Stromal cell of bone marrow (primary cell): Measurements from ENCODE around the gene ERC1.
A peak's percentile ranks its signal among the peaks of the same experiment; 100 is the strongest.
"Not testable (repeated sequence)": the region's sequence is repeated elsewhere in the genome, so short reads cannot be mapped to it uniquely, and the experiment has no call there.

ENCODE experiments used
- DNase-seq: peaks from one replicate; pipeline ENCODE4 v3.0.0-alpha.2; 2012; ENCODE audit warnings: low read depth

The ERC1 gene

DNA sequence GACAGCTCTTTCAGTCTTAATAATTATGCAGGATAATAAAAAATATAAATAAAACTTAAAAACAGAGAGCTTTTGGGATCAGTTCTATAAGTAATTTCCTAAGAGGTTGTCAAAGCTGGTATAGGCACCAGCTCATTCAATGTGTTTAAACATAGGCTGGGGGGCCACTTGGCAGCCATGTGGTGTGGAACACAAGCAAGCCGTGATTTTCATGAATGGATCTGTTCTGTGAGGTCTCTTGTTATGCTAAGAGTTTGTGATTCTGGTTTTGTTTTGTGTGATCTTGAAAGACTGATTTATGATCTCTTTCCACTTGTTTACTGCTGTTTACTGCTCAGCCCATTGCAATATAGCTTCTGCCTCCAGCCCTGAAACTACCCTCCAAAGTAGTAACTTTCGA, 362.4 kb downstream of the ERC1 start:
- DNase-seq = no peak

DNA sequence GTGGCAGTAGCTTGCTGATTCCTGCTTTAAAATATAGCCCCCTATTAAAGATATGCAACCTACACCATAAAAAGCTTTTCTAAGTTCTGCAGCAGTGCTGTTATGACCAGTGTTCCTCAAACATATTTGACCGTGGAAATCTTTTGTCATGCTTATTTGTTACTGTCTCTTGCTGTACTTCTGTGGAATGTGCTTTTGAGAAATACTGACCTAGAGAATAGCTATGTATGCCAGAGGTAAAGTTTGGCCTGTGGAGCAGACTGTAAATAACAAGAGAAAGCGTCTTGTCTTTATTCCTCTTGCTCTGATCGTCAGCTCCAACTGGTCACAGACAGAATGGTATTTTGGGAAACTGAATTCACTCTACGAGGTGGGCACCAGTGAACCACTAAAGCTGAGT, 364.4 kb downstream of the ERC1 start:
- DNase-seq = no peak

DNA sequence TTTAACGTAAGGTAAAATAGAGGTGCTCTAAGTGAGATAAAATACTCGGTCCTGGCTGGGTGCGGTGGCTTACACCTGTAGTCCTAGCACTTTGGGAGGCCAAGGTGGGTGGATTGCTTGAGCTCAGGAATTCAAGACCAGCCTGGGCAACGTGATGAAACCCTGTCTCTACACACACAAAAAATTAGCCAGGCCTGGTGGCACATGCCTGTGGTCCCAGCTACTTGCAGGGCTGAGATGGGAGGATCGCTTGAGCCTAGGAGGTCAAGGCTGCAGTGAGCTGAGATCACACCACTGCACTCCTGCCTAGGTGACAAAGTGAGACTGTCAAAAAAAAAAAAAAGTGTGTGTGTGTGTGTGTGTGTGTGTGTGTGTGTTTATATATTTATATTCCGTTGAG, 364.8 kb downstream of the ERC1 start:
- not testable (repeated sequence) for DNase-seq

DNA sequence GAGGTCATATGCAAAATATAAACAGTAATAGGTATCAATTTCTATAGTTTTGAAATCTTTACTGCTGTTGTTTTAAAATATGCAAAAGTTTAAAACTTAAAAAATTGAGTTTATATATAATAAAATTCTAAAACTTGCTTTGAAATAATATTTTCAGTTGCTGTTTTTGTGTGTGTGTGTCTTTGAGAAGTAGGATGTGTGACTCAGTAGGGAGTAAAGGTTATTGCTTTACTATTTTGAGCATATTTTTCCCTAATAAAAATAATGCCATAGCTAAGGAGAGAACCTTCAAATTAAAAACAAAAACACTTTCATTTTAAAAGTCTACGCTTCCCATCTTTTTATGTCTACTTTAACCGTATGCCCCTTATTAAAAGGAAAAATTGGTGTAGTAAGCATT, 365.3 kb downstream of the ERC1 start:
- no peak for DNase-seq

DNA sequence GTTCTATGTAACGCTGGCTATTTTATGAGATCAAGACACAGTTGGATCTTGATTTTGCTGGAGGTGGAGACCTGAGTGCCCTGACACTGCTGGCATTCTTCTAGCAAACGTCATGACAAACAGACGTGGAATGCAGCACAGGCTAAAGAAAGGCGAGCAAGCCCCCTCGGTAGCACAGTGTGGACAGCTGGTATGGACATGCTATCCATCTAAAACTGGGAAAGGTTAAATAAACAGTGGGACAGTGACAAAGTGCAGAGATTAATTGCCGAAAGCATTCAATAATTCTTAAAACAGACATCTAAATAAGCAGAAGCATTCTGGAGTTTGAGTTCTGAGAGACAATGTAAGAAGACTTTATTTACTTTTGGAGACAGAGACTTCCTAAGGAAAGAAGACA, 366.1 kb downstream of the ERC1 start:
- DNase-seq = no peak

DNA sequence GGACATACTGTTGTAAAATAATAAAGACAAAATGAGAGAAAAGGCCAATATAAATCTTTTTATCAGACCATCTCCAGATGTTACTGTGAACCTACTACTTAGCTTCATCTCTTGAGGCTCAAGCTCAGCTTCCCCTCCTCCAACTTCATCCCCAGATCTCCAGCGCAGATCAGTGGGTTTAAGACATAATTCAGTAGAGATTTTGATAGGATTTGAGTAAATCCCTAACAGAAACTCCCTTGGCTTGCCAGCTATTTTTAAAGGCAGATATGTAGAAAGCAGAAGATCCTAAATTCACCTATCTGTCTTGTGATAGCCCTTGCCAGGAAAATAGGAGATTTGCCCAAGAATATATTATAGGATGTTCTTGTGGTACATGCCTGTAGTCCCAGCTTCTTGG, 366.7 kb downstream of the ERC1 start:
- no peak for DNase-seq

DNA sequence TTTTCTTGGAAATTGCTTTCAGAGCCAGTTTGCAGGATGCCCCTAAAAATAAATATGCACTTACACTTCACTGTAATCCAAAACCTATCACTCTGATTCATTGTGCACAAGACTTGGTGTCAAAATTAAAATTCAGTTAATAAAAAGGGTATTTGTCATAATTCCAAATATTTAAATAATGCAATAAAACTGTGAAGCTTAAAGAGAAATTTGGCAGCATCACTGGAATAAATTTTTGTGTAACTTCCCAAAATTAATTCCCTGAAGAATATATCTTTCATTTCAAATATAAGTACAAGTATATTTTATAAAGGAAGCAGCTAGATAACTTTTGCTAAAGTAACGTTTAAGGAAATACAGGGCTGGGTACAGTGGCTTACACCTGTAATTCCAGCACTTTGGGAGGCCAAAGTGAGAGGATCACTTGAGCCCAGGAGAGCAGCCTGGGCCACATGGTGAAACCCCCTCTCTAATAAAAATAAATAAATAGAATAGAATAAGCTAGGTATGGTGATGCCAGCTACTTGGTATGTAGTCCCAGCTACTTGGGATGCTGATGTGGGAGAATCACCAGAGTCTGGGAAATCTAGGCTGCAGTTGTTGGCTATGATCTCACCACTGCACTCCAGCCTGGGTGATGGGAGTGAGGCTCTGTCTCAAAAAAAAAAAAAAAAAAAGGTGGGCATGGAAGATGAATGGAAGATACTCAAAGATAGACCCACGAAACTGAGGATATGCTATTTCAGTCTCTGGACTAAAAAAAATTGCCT, 369.6 kb downstream of the ERC1 start:
- no peak for DNase-seq

DNA sequence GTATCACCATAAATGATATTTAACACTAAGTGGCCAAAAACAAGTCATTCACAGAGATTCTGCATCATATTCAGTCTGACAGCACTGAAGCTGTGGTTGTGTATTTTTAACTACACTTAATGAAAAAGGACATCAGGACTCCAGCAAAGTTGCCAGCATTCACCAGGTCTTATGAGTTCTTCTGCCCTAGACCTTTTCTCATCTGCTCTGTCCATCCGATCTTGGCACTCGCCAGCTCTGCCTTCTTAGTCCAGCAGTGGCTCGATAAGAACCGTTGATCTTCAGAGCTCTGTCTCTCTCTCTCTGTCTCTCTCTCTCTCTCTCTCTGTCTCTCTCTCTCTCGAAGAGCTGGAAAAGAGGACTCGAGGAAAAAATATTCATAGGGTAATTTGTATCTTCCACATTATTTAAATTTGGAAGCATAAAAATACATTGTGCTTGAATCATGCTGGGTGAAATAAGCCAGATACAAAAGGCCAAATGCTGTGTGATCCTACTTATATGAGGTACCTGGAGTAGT, 371.2 kb downstream of the ERC1 start:
- DNase-seq = no peak

DNA sequence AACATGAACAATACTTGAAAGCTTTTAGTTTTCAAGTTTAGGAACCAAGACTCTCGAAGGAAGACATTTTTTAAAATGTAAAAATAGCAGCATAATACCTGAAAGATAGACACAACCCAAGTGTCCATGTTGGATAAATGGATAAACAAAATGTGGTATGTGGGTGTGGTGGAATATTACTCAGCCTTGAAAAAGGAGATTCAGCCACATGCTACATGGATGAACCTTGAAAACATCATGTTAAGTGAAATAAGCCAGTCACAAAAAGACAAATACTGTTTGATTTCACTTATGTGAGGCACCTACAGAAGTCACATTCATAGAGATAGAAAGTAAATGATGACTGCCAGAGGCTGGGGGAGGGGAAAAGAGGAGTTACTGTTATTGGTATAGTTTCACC, 374.7 kb downstream of the ERC1 start:
- DNase-seq = no peak

DNA sequence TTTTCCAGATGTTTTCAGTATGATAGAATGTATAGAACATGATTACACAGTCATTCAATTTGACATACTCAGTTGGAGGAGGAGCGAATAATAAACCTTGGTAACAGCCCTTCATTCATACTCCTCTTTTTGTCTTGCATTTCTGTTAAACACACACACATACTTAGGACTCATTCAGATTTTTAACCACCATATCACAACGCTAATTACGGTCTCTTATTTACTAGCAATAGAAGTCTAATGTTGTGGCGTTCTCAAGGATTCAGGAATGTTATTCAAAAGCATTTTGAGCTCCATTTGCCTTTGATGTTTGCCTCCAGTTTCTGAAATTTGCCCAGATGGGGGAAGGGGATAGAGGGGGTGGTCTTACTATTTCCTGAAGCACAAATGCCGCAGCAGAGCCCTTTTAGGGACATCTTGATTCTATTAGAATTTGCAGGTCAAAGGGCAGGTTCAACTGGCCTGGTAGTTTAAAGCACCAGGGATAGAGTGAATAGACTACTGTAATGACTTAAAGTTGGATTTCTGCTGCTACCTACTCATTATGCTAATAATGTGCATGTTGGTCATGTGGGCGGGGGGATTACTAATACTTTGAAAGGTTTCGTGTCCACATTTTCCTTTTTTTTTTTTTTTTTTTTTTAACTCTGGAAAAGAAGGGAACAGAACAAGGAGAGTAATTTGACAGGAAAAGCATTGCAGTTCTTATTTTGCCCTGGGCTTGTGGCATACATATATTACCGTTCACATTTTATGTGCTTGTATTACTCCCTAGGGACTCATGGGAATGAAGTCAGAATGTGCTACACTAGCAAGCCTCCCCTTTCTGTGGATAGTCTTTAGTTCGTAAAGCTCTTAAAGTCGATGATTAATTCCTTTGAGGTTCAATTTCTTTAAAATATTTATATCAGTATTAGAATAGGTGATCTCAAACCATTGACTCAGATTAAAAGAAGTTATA, 376.6 kb downstream of the ERC1 start:
- no peak for DNase-seq

DNA sequence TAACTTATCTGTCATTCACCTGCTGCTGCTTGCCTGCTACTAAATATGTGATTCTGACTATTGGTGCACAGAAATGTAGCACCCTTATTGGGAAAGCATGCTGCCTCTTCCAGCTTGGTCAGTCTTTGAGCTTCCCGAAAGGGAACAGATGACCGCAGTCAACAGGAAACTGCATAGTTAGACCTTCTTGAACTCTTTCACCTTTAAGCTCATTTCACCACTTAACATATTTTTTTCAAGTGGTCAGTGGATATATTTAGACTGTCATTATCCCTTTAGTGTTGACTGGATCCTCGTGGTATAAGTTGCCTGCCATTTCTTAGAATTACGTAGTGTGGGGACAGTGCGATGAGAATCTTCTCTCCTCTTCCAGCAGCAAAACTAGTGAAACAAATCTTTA, 378.4 kb downstream of the ERC1 start:
- DNase-seq = no peak

DNA sequence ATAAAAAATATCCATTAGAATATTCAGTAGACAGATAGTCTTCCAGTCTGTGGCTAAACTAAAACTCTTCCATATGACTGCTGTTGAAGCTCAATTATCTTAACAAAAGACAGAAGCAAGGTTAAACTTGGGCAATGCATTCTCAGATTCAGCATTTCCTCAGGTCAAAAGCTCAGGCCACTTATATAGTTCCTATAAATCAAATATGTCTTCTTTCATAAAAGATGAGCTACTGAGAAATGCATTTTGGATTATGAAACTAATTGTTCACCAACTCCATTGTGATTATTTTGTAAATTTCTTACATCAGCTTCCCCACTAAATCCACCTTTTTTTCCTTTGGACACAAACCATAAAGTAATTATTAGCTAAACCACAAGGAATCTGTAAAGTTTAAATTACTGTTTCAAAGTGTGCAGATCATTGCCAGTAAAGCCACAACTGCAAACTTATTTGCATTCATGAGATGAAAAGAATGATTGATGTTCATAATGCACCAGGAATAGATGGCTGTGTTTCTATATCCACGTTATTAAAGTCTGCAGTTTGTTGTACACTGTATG, 379.0 kb downstream of the ERC1 start:
- no peak for DNase-seq

DNA sequence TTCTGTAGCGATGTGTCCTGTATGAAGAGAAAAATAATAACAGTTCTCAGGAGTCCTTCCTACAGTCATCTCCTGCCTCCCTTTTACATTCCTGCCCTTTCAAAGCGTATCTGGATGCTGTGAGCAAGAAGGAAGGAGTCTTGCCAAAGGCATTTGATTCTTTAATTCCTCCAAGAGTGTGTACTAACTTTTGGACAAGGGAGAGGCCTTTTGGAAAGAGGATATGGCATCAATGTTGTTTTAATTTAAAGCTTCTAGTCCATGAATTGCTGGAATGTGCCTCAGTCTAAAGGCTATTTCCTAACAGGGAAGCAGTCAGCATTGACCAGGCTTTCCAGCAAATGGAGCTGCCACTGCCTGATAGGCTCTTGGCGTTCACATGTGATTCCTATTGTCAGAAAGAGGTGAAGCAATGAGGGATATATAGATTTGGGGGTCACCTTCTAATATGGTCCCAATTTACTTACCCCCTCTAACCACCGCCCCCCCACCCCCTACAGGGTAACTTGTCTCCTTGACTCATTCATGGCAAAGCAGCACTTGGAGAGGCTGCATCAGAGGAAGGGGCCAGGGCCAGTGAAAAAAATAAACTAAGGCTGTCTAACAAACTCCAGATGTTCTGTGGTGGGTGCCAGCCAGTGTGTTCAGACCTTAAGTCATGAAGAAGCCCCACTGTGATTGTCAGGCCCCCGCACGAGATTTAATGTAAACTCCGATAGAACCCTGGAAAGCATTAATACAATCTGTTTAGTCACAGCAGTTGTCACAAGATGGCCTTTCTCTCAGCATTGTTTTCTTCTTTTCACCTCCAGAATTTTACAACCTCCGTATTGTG, 383.1 kb downstream of the ERC1 start:
- DNase-seq = peak; percentile 51

DNA sequence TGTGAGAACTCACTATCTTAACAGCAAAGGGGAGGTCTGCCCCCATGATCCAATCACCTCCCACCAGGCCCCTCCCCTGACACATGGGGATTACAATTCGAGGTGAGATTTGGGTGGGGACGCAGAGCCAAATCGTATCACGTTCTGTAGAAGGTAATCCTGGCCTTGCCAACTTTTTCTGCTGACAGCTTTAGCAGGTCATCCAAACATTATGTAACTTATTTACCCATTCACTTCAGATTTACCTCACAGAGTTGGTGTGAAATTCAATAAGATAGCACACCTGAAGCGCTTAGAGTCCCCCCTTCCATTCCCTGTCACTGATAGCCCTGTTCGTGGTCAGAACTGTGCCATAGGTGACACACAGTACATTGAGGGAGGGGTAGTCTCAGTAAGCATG, 384.3 kb downstream of the ERC1 start:
- no peak for DNase-seq

DNA sequence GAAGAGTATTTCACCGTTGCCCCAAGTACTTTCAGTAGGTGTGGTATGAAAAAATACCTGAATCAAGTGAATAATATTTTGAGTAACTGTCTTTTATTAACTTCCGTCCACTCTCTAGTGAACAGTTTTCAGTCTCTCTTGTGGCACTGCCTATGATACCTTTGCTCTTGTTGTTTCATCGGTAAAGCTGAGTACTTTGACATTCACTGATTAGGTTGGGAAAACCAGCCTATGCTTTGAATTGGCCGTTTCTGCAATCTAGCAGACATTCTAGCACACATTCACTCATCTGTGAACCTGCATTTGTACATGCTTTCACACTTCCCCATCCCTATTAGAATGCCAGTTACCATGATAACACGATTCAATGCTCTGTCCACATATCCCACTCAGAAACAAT, 386.1 kb downstream of the ERC1 start:
- DNase-seq = no peak

DNA sequence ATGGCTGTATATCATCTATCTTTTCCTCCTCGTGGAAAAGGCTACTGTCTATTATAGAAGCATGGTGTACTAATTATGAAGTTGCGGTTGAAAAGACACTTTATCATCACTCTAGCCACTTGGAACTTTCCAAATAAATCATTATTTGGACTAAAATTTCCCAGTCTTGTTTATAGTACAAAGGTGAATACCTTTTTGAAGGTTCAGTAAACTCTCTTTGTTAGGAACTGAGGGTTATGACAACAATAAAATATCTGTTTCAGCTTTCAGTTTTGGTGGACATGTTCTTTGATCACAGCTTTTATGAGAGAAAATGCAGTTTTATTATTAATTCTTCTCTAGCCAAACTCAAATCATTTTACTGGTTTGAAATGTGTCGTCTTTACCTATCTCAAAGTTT, 386.7 kb downstream of the ERC1 start:
- no peak for DNase-seq

DNA sequence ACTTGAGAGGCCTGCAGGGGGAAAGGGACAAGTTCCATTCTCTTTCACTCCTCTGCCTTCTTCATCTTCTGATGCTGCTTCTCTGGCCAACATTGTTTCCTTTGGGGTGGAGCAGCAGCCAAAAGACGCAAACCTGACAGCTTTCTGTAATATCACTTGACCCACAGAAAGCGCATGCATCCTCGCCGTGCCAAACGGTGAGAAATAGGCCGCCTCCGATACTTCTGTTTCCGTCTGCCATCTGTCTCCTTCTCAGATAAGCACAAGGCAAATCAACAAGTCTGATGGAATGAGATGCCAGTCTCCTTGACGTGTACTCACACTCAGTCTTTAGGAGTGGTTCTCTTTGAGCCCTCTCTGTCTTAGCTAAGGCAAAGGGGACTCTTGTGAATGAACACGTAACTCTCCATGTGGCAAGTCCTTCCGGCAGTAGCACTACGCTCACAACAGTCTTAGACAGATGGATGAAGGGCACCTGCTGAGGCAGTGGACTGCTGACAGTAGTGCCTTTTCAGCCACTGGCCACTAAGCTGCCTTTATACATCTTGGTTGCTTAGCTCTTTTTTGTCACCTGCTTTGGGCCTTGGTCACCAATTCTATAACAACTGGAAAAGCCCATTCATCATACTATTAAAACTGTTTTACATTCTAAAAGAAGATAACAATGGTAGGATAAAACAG, 389.3 kb downstream of the ERC1 start:
- no peak for DNase-seq

DNA sequence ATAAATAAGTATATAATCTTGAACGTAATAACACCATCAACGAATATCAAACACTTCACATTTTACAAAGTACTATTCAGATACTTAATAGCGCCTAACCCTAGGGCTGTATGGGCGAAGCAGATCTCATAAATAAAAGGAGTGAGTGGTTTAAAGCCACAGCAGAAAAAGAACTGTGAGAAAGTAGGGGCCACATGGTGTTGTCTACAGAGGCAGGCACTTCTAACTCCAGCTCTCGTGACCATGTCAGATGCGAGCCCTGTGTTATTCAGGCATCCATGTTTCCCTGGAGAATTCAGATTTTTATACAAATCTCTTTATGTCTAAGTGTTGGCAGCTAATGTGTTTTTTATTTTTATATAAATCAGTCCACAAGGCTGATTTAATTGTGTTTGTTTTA, 391.1 kb downstream of the ERC1 start:
- no peak for DNase-seq

DNA sequence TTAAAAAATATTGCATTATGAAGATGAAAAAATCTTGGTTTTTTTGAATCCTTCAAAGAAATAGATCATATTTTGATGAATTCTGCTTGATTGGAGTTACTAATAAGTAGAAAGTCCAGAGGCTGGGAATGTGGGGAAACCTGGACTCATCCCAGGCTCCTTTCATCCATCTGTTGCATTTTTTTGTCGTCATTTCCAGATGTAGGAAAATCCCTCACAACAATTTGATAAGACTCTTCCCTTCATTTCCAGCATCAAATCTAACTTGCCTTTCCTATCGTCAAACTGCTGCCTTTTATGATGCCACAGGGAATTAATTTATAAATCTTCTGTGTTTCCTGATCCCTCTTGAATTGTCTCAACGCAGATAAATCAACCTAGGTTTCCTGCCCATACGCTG, 391.8 kb downstream of the ERC1 start:
- DNase-seq = no peak

DNA sequence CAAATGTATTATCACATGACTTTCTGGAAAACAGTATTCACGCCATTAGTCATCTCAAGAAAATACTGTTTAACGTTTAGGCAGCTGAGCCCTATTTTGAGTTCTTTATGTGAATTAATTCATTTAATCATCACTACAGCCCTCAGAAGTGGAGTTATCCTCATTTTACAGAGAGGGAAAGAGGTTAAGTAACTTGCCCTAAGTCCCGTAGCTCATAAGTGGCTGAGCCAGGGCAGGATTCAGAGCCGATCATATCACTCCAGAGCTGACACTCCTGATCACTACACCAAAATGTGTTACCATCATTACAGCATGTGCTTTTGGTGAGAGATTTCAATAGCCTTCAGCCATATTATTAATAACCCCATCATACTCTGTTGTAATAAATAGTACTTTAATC, 392.7 kb downstream of the ERC1 start:
- no peak for DNase-seq

DNA sequence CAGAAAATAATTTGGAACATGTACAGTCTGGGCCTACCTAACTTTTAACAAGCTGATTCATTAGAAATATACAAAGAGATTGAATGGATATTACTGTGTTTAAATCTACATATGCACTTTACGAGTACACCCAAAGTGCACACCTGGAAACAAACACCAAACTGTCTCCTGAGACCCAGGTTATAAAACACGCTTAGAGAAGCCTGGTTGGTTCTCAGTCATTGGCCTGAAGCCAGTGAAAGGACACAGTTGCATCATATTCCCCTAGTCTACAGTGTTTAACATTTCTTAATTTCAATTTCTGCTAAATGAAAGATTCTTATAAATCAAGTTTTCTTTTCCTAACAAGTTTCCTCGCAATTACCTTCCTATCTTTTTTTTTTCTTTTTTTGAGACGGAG, 393.9 kb downstream of the ERC1 start:
- no peak for DNase-seq
